GM23248 (cell line): Measurements from ENCODE around the gene MYOM3. TPM values are rescaled to one million over a fixed set of nuclear protein-coding genes. Genes with fewer than 3 reads are reported as not detected.
"Not testable (repeated sequence)": the region's sequence is repeated elsewhere in the genome, so short reads cannot be mapped to it uniquely, and the experiment has no call there.

Experiments used
- DNase-seq: peaks from one replicate; pipeline ENCODE4 v3.0.0-alpha.2; 2015
- H2AFZ ChIP-seq: fragments of 200-600 bp; sonication (generic); 2 replicates; pipeline ENCODE4 v1.6.1; 2016; ENCODE audit warnings: antibody characterized with exemption
- H3F3A ChIP-seq: fragments of 200-600 bp; sonication (generic); 2 replicates; pipeline ENCODE4 v1.6.1; 2016; ENCODE audit warnings: mild to moderate bottlenecking, antibody characterized with exemption, mixed run types; ENCODE audit not compliant: insufficient read depth
- H3K27ac ChIP-seq: fragments of 200-600 bp; sonication (generic); 2 replicates; pipeline ENCODE4 v1.5.1; 2016; ENCODE audit warnings: mild to moderate bottlenecking
- H3K27me3 ChIP-seq: fragments of 200-600 bp; sonication (generic); replicated peaks from 2 replicates; pipeline ENCODE4 v1.6.1; 2016; ENCODE audit warnings: mild to moderate bottlenecking; ENCODE audit not compliant: insufficient read depth
- H3K36me3 ChIP-seq: fragments of 200-600 bp; sonication (generic); 2 replicates; pipeline ENCODE4 v1.6.1; 2016; ENCODE audit warnings: low read depth, mild to moderate bottlenecking
- H3K4me1 ChIP-seq: fragments of 200-600 bp; sonication (generic); 2 replicates; pipeline ENCODE4 v1.6.1; 2016; ENCODE audit warnings: mild to moderate bottlenecking; ENCODE audit not compliant: insufficient read depth
- H3K4me2 ChIP-seq: fragments of 200-600 bp; sonication (generic); one replicate; pipeline ENCODE4 v1.6.1; 2016; ENCODE audit warnings: mild to moderate bottlenecking; ENCODE audit not compliant: unreplicated experiment
- H3K4me3 ChIP-seq: fragments of 200-600 bp; sonication (generic); 2 replicates; pipeline ENCODE4 v1.5.1; 2016; ENCODE audit warnings: mild to moderate bottlenecking
- H3K79me2 ChIP-seq: fragments of 200-600 bp; sonication (generic); 2 replicates; pipeline ENCODE4 v1.6.1; 2016; ENCODE audit warnings: mild to moderate bottlenecking; ENCODE audit not compliant: insufficient read depth
- H3K9ac ChIP-seq: fragments of 200-600 bp; sonication (generic); 2 replicates; pipeline ENCODE4 v1.6.1; 2016; ENCODE audit warnings: mild to moderate bottlenecking
- H3K9me2 ChIP-seq: fragments of 200-600 bp; sonication (generic); 2 replicates; pipeline ENCODE4 v1.6.1; 2016; ENCODE audit warnings: mixed run types, mild to moderate bottlenecking, moderate library complexity; ENCODE audit not compliant: insufficient read depth
- H3K9me3 ChIP-seq: fragments of 200-600 bp; sonication (generic); one replicate; pipeline ENCODE4 v1.6.1; 2017; ENCODE audit warnings: low read depth
- H4K20me1 ChIP-seq: fragments of 200-600 bp; sonication (generic); 2 replicates; pipeline ENCODE4 v1.6.0; 2016; ENCODE audit not compliant: insufficient read depth
- EZH2 ChIP-seq: fragments of 200-600 bp; sonication (generic); IDR thresholded peaks from 2 replicates; pipeline ENCODE4 v1.6.1; 2018; ENCODE audit warnings: antibody characterized with exemption, mild to moderate bottlenecking; ENCODE audit not compliant: insufficient read depth, poor library complexity, severe bottlenecking
- EZH2phosphoT487 ChIP-seq: fragments of 200-600 bp; sonication (generic); IDR thresholded peaks from 2 replicates; pipeline ENCODE4 v1.6.1; 2018; ENCODE audit warnings: antibody characterized with exemption, moderate library complexity, mild to moderate bottlenecking, low read depth; ENCODE audit not compliant: insufficient read depth
- WGBS, 2 experiments: methylation state at CpG; one replicate each; pipeline ENCODE4 v1.1.6; 2015 to 2017; ENCODE audit warnings: low lambda C conversion rate in 2 of 2, low coverage in 1 of 2; ENCODE audit errors: missing lambda C conversion rate in 2 of 2; 5-methylcytosine and 5-hydroxymethylcytosine counted together
- in situ Hi-C: fragments of 300-500 bp; cut with MboI; formaldehyde crosslinking; loops from 2 replicates; pipeline ENCODE4 v1.15.0; 2020
- polyA plus RNA-seq: library from polyadenylated mRNA; unstranded; fragments of >200 nt; fragmentation: Nextera tagmentation; extraction: Ambion mirVana; gene quantifications from 2 replicates; pipeline ENCODE4 v1.2.1, GENCODE V29; 2016
- total RNA-seq: library from RNA; depleted of rRNA; stranded (reverse); fragments of >200 nt; shearing (Covaris generic); gene quantifications from 2 replicates; pipeline ENCODE4 v1.2.3, GENCODE V29; 2014; rRNA removed

Gene MYOM3
- total and polyA plus RNA-seq, 2 experiments from 2014 or later, result 1.2 to 1.4 TPM

DNA sequence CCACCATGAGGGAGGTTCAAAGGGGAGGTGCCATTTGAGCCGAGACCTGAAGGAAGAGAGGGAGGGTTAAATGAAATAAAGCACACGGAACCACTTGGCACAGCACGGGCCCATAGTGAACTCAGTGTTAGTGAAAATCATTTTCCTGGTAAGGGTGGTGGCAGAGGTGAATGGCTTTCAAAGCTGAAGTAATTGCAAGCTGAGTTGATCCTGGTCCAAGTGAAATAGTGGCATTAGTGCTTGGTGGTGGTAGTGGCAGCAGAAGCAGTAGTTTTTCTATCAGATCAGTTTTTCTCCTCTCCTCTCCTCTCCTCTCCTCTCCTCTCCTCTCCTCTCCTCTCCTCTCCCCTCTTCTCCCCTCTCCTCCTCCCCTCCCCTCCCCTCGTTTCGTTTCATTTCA lies 101.3 kb downstream of the MYOM3 start:
- 51 to 63% methylated on average over 3 to 5 of the region's 5 CpGs for WGBS, 2 experiments
- TF ChIP-seq EZH2, result no peak
- TF ChIP-seq EZH2phosphoT487, result no peak
- in situ Hi-C loops, result no loop called here
- Histone ChIP-seq H3K27me3 (no peaks in the 10 kb centered on the region), H3K4me1 (peaks cover 13% of the 10 kb centered on the region), H3K9ac (no peak overlapping the region), H3F3A (no peaks in the 10 kb centered on the region), H3K4me2 (no peak overlapping the region), H3K27ac (no peak overlapping the region), H3K9me2 (no peaks in the 10 kb centered on the region), H2AFZ (no peak overlapping the region), H3K36me3 (no peaks in the 10 kb centered on the region), H3K9me3 (no peaks in the 10 kb centered on the region), H4K20me1 (no peaks in the 10 kb centered on the region), H3K79me2 (no peaks in the 10 kb centered on the region), H3K4me3 (no peak overlapping the region)
- DNase-seq, result no peak

DNA sequence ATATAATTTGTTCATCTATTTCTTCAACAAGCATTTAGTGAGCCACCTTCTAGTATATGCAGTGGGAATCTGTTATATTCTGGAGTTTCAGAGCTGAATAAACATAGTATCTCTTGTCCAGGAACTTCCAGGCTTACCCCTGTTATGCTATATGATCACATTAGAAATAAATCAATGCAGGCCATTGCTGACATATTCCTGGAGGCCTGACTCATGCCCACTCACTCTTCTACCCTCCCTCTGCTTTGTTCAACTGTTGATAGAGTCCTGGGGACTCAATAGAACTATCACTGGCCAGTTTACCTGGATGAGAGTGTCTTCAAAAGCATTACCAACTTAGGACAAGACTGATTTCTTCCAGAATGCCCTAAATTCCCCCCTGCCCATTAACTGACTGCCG lies 102.5 kb downstream of the MYOM3 start:
- H3K9ac ChIP-seq, result no peak overlapping the region
- no peak overlapping the region for H3K4me3 ChIP-seq
- TF ChIP-seq EZH2phosphoT487 (no peak), EZH2 (no peak)
- no peak overlapping the region for H2AFZ ChIP-seq
- H3K9me2 ChIP-seq, result no peaks in the 10 kb centered on the region
- no peaks in the 10 kb centered on the region for H4K20me1 ChIP-seq
- peak; percentile 50 for DNase-seq
- H3K79me2 ChIP-seq, result no peaks in the 10 kb centered on the region
- no peaks in the 10 kb centered on the region for H3K27me3 ChIP-seq
- H3K9me3 ChIP-seq, result no peaks in the 10 kb centered on the region
- H3K36me3 ChIP-seq, result no peaks in the 10 kb centered on the region
- H3K27ac ChIP-seq, result no peak overlapping the region
- no peaks in the 10 kb centered on the region for H3F3A ChIP-seq
- in situ Hi-C loops, result no loop called here
- 46 to 50% methylated on average over 1 of the region's 1 CpG for WGBS, 2 experiments
- peaks cover 13% of the 10 kb centered on the region for H3K4me1 ChIP-seq
- H3K4me2 ChIP-seq, result no peak overlapping the region

DNA sequence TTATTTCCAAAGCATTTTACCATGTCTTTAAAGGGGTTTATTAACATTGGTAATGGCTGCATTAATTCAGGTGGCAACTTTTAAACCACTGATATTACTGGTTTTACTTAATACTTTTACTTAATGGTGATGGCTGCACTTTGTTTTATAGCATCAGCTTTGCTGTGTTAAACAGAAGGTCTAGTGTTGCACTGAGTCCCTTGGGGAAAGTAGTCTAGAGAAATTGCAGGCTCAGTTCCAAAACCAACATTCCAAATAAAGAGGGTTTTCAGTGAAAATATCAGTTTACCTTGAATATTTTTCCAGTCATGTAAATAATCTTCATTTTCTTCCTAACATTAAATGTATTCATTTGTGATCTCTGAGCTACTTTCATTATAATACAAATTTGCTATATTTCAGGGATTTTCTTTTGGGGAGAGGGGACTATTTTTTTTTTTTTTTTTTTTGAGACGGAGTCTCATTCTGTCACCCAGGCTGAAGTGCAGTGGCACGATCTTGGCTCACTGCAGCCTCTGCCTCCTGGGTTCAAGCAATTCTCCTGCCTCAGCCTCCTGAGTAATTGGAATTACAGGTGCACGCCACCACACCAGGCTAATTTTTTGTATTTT lies 103.3 kb downstream of the MYOM3 start:
- peaks cover 15% of the 10 kb centered on the region for H3K4me1 ChIP-seq
- in situ Hi-C loops, H3K79me2 ChIP-seq, H3K36me3 ChIP-seq, H3K9me3 ChIP-seq, H3K4me3 ChIP-seq, H4K20me1 ChIP-seq, H3K27ac ChIP-seq, H3K9ac ChIP-seq, H3K9me2 ChIP-seq, H3F3A ChIP-seq, H3K27me3 ChIP-seq, H2AFZ ChIP-seq: not testable (repeated sequence)
- peak; percentile 61 for DNase-seq
- WGBS, 2 experiments, result 77% methylated on average over 3 of the region's 3 CpGs
- peak overlapping the region; percentile 37 for H3K4me2 ChIP-seq

DNA sequence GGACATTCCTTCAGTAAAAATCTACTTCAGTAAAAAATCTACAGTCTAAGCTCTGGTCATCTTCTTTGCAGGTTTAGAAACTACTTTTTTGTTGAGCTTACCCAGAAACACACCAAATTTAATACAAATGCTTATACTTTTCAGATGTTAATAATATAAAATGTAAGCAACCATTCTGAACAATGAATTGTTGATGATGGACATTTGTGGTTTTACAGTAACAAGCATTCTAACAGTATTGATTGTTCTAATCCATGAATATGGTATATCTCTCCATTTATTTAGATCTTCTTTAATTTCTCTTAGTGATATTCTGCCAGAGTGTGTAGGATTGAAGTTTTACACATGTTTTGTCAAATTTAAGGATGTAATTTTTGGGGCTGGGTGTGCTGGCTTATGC lies 104.9 kb downstream of the MYOM3 start:
- TF ChIP-seq EZH2, result no peak
- peaks cover 16% of the 10 kb centered on the region for H3F3A ChIP-seq
- no peaks in the 10 kb centered on the region for H3K36me3 ChIP-seq

More for the DNA sequence above, 104.9 kb downstream of the MYOM3 start:
- no peak for DNase-seq
- Histone ChIP-seq H3K9me2 (no peaks in the 10 kb centered on the region), H3K9me3 (no peaks in the 10 kb centered on the region), H3K27ac (no peak overlapping the region), H3K9ac (no peak overlapping the region), H2AFZ (no peak overlapping the region), H3K4me3 (no peak overlapping the region), H3K27me3 (no peaks in the 10 kb centered on the region), H3K4me1 (peaks cover 24% of the 10 kb centered on the region), H3K4me2 (no peak overlapping the region), H3K79me2 (no peaks in the 10 kb centered on the region), H4K20me1 (no peaks in the 10 kb centered on the region)
- in situ Hi-C loops, result no loop called here

Other genes starting within 250 kb of the MYOM3 start
- gene FUCA1, start 243.8 kb downstream of the MYOM3 start, total RNA-seq, result 11.5 and 15.4 TPM in 2 replicates
- gene FUCA1, start 243.8 kb downstream of the MYOM3 start, polyA plus RNA-seq, result 13.3 and 15.2 TPM in 2 replicates
- gene CNR2, start 198.8 kb downstream of the MYOM3 start, total RNA-seq, result not detected in 2 replicates
- not detected in 2 replicates for gene CNR2, start 198.8 kb downstream of the MYOM3 start, polyA plus RNA-seq
- 77.3 and 77.9 TPM in 2 replicates for gene PNRC2, start 152.3 kb downstream of the MYOM3 start, total RNA-seq
- gene PNRC2, start 152.3 kb downstream of the MYOM3 start, polyA plus RNA-seq, result 67.4 and 71.2 TPM in 2 replicates
- 81.7 and 99.4 TPM in 2 replicates for gene SRSF10, start 131.8 kb downstream of the MYOM3 start, total RNA-seq
- gene SRSF10, start 131.8 kb downstream of the MYOM3 start, polyA plus RNA-seq, result 111 and 121 TPM in 2 replicates
- gene IL22RA1, start 31.0 kb upstream of the MYOM3 start, total RNA-seq, result not detected in 2 replicates
- 0.21 TPM in 1 of 2 replicates, not detected in the other for gene IL22RA1, start 31.0 kb upstream of the MYOM3 start, polyA plus RNA-seq
- gene IFNLR1, start 75.2 kb upstream of the MYOM3 start, total RNA-seq, result not detected in 2 replicates
- gene IFNLR1, start 75.2 kb upstream of the MYOM3 start, polyA plus RNA-seq, result not detected in 2 replicates
- not detected in 2 replicates for gene GRHL3, start 207.2 kb upstream of the MYOM3 start, total RNA-seq
- gene GRHL3, start 207.2 kb upstream of the MYOM3 start, polyA plus RNA-seq, result not detected in 2 replicates